ENCODE measurements around the gene NR3C1.

Gene NR3C1

GRCh38 chr5:143304836-143305475, 98.5 kb downstream of the NR3C1 start:
- DNase-seq: no peak

GRCh38 chr5:143302341-143303045, 101.0 kb downstream of the NR3C1 start:
- no peak for DNase-seq

GRCh38 chr5:143297756-143298155, 105.7 kb downstream of the NR3C1 start:
- no peak for DNase-seq

GRCh38 chr5:143290125-143290524, 113.4 kb downstream of the NR3C1 start:
- DNase-seq: no peak

GRCh38 chr5:143284521-143284920, 119.0 kb downstream of the NR3C1 start:
- no peak for DNase-seq

- no peak for DNase-seq
These were observed 119.5 kb downstream of the NR3C1 start for GRCh38 chr5:143284002-143284401.

- no peak for DNase-seq
These were observed 122.3 kb downstream of the NR3C1 start for GRCh38 chr5:143281226-143281625.

- no peak for DNase-seq
These were observed 123.8 kb downstream of the NR3C1 start for GRCh38 chr5:143279698-143280097.

- no peak for DNase-seq
These were observed 126.0 kb downstream of the NR3C1 start for GRCh38 chr5:143277536-143277935.

- no peak for DNase-seq
These were observed 127.7 kb downstream of the NR3C1 start for GRCh38 chr5:143275512-143276363.

GRCh38 chr5:143274952-143275351, 128.5 kb downstream of the NR3C1 start:
- DNase-seq: no peak

GRCh38 chr5:143271431-143271830, 132.1 kb downstream of the NR3C1 start:
- DNase-seq: no peak

GRCh38 chr5:143268388-143268787, 135.1 kb downstream of the NR3C1 start:
- no peak for DNase-seq

GRCh38 chr5:143267186-143267585, 136.3 kb downstream of the NR3C1 start:
- no peak for DNase-seq

GRCh38 chr5:143265995-143266394, 137.5 kb downstream of the NR3C1 start:
- DNase-seq: no peak

- DNase-seq: no peak
These were observed 140.1 kb downstream of the NR3C1 start for GRCh38 chr5:143263272-143263810.

GRCh38 chr5:143262393-143263174, 140.9 kb downstream of the NR3C1 start:
- DNase-seq: no peak

GRCh38 chr5:143261748-143262392, 141.6 kb downstream of the NR3C1 start:
- no peak for DNase-seq

- DNase-seq: no peak
These were observed 144.3 kb downstream of the NR3C1 start for GRCh38 chr5:143259254-143259605.

- no peak for DNase-seq
These were observed 144.8 kb downstream of the NR3C1 start for GRCh38 chr5:143258559-143259253.

- no peak for DNase-seq
These were observed 148.7 kb downstream of the NR3C1 start for GRCh38 chr5:143254819-143255218.

- DNase-seq: no peak
These were observed 151.5 kb downstream of the NR3C1 start for GRCh38 chr5:143251946-143252345.
